Epithelial cell of prostate (primary cell): ENCODE results near the gene ME1.
"Not testable (repeated sequence)": the region's sequence is repeated elsewhere in the genome, so short reads cannot be mapped to it uniquely, and the experiment has no call there.

Experiments used
- DNase-seq: peaks from one replicate; pipeline ENCODE4 v3.0.0-alpha.2; 2011; ENCODE audit warnings: low read depth, low spot score
- H3K27ac ChIP-seq: fragments of 450-650 bp; 2 replicates; pipeline ENCODE4 v1.5.1; 2017; ENCODE audit warnings: mild to moderate bottlenecking

The ME1 gene

GRCh38 chr6:83270971-83271719 lies 159.7 kb downstream of the ME1 start:
- no peak overlapping the region for H3K27ac ChIP-seq
- peak; percentile 22 for DNase-seq

- no peak overlapping the region for H3K27ac ChIP-seq
- DNase-seq: peak; percentile 0
Observed at GRCh38 chr6:83265384-83265783, 165.5 kb downstream of the ME1 start.

GRCh38 chr6:83260577-83260976 lies 170.3 kb downstream of the ME1 start:
- H3K27ac ChIP-seq: no peak overlapping the region
- no peak for DNase-seq

GRCh38 chr6:83258517-83258916 lies 172.3 kb downstream of the ME1 start:
- no peak overlapping the region for H3K27ac ChIP-seq
- DNase-seq: no peak

GRCh38 chr6:83257791-83258190 lies 173.1 kb downstream of the ME1 start:
- no peak overlapping the region for H3K27ac ChIP-seq
- no peak for DNase-seq

GRCh38 chr6:83256719-83257118 lies 174.1 kb downstream of the ME1 start:
- H3K27ac ChIP-seq: not testable (repeated sequence)

GRCh38 chr6:83252719-83253118 lies 178.1 kb downstream of the ME1 start:
- DNase-seq: no peak
- H3K27ac ChIP-seq: no peak overlapping the region

More at GRCh38 chr6:83256719-83257118, 174.1 kb downstream of the ME1 start:
- DNase-seq: not testable (repeated sequence)

- no peak for DNase-seq
- no peak overlapping the region for H3K27ac ChIP-seq
Observed at GRCh38 chr6:83250235-83250634, 180.6 kb downstream of the ME1 start.

GRCh38 chr6:83247471-83247870 lies 183.4 kb downstream of the ME1 start:
- DNase-seq: no peak

GRCh38 chr6:83231146-83231545 lies 199.7 kb downstream of the ME1 start:
- no peak overlapping the region for H3K27ac ChIP-seq
- no peak for DNase-seq

More at GRCh38 chr6:83247471-83247870, 183.4 kb downstream of the ME1 start:
- H3K27ac ChIP-seq: no peak overlapping the region

- H3K27ac ChIP-seq: no peak overlapping the region
- no peak for DNase-seq
Observed at GRCh38 chr6:83226517-83226916, 204.3 kb downstream of the ME1 start.

- no peak for DNase-seq
- H3K27ac ChIP-seq: no peak overlapping the region
Observed at GRCh38 chr6:83221889-83222479, 208.9 kb downstream of the ME1 start.

GRCh38 chr6:83221276-83221675 lies 209.6 kb downstream of the ME1 start:
- H3K27ac ChIP-seq: no peak overlapping the region
- DNase-seq: no peak

GRCh38 chr6:83220121-83220520 lies 210.7 kb downstream of the ME1 start:
- no peak overlapping the region for H3K27ac ChIP-seq
- DNase-seq: no peak

GRCh38 chr6:83218646-83219045 lies 212.2 kb downstream of the ME1 start:
- no peak overlapping the region for H3K27ac ChIP-seq
- DNase-seq: no peak

GRCh38 chr6:83216806-83217205 lies 214.0 kb downstream of the ME1 start:
- no peak for DNase-seq
- no peak overlapping the region for H3K27ac ChIP-seq

GRCh38 chr6:83215131-83216047 lies 215.5 kb downstream of the ME1 start:
- no peak for DNase-seq
- no peak overlapping the region for H3K27ac ChIP-seq

GRCh38 chr6:83202031-83202430 lies 228.8 kb downstream of the ME1 start:
- no peak overlapping the region for H3K27ac ChIP-seq

GRCh38 chr6:83199863-83200225 lies 231.0 kb downstream of the ME1 start:
- DNase-seq: peak; percentile 79
- H3K27ac ChIP-seq: peak overlapping the region; percentile 66

More at GRCh38 chr6:83202031-83202430, 228.8 kb downstream of the ME1 start:
- no peak for DNase-seq

GRCh38 chr6:83199173-83199862 lies 231.5 kb downstream of the ME1 start:
- H3K27ac ChIP-seq: peak overlapping the region; percentile 66

More at GRCh38 chr6:83199173-83199862, 231.5 kb downstream of the ME1 start:
- no peak for DNase-seq
